Fibroblast of lung (primary cell): ENCODE data around the gene ELFN2. TPM values are rescaled to one million over a fixed set of nuclear protein-coding genes. Genes with fewer than 3 reads are reported as not detected.

Experiments used
- DNase-seq, 2 donors: peaks; one replicate each; pipeline versions ENCODE4 v3.0.0 to v3.0.0-alpha.2; 2010; ENCODE audit warnings: low read depth in 2 of 2
- H2AFZ ChIP-seq: 2 replicates; pipeline ENCODE4 v1.5.1; 2012; ENCODE audit warnings: low read length, control low read depth, inconsistent platforms
- H3K27ac ChIP-seq: 2 replicates; pipeline ENCODE4 v1.5.1; 2011; ENCODE audit warnings: low read length, control low read depth; ENCODE audit not compliant: insufficient read depth
- H3K27me3 ChIP-seq: 2 replicates; pipeline ENCODE4 v1.5.1; 2011; ENCODE audit warnings: mild to moderate bottlenecking, low read length; ENCODE audit not compliant: control insufficient read depth, insufficient read depth
- H3K36me3 ChIP-seq: 2 replicates; pipeline ENCODE4 v1.5.1; 2011; ENCODE audit warnings: low read length; ENCODE audit not compliant: control insufficient read depth, insufficient read depth
- H3K4me1 ChIP-seq: 2 replicates; pipeline ENCODE4 v1.5.1; 2011; ENCODE audit warnings: low read length; ENCODE audit not compliant: control insufficient read depth, insufficient read depth; ENCODE audit errors: extremely low read depth
- H3K4me2 ChIP-seq: 2 replicates; pipeline ENCODE4 v1.5.1; 2011; ENCODE audit warnings: low read length, control low read depth; ENCODE audit not compliant: insufficient read depth; ENCODE audit errors: extremely low read depth
- H3K4me3 ChIP-seq, 4 experiments: fragments of 200-600 bp in 1 of 4; sonication (generic) in 1 of 4; replicated peaks in 1 of 4; 2 replicates each; pipeline ENCODE4 v1.5.1; 2011 to 2016; ENCODE audit warnings: low read length in 4 of 4, low read depth in 3 of 4, mild to moderate bottlenecking in 3 of 4, control low read depth in 2 of 4, inconsistent platforms in 1 of 4, mixed read lengths in 1 of 4; ENCODE audit not compliant: insufficient read depth in 1 of 4; ENCODE audit errors: control extremely low read depth in 1 of 4
- H3K79me2 ChIP-seq: 2 replicates; pipeline ENCODE4 v1.5.1; 2012; ENCODE audit warnings: mild to moderate bottlenecking, low read length, inconsistent platforms; ENCODE audit not compliant: control insufficient read depth, insufficient read depth
- H3K9ac ChIP-seq: 2 replicates; pipeline ENCODE4 v1.5.1; 2011; ENCODE audit warnings: mild to moderate bottlenecking, low read length, control low read depth; ENCODE audit not compliant: insufficient read depth
- H3K9me3 ChIP-seq: 2 replicates; pipeline ENCODE4 v1.5.1; 2012; ENCODE audit warnings: low read depth, low read length; ENCODE audit not compliant: control insufficient read depth, insufficient read depth
- H4K20me1 ChIP-seq: 2 replicates; pipeline ENCODE4 v1.5.1; 2011; ENCODE audit warnings: low read length; ENCODE audit not compliant: control insufficient read depth, insufficient read depth; ENCODE audit errors: extremely low read depth
- CTCF ChIP-seq, 2 donors: IDR thresholded peaks in 1 of 2; conservative IDR thresholded peaks in 1 of 2; 1 replicate in 1 of 2; 2 replicates in 1 of 2; pipeline ENCODE4 v1.5.1; 2011 to 2012; ENCODE audit warnings: low read length in 2 of 2, control low read depth in 1 of 2, inconsistent platforms in 1 of 2, low read depth in 1 of 2, mild to moderate bottlenecking in 1 of 2
- EZH2 ChIP-seq: IDR thresholded peaks from 2 replicates; pipeline ENCODE4 v1.5.1; 2012; ENCODE audit warnings: low read length, control low read depth, mild to moderate bottlenecking; ENCODE audit errors: missing control alignments
- polyA plus RNA-seq, 2 donors: library from polyadenylated mRNA; depleted of rRNA in 1 of 2; stranded (reverse) in 1 of 2; unstranded in 1 of 2; fragments of >200 nt; gene quantifications; 2 replicates each; pipeline ENCODE4 v1.2.1, GENCODE V29; 2011 to 2012; ENCODE audit warnings: missing spikeins in 1 of 2
- total RNA-seq: library from RNA; depleted of rRNA; stranded (reverse); fragments of >200 nt; gene quantifications from 2 replicates; pipeline ENCODE4 v1.2.1, GENCODE V29; 2014

Gene ELFN2
- total and polyA plus RNA-seq, 2 donors (not counting 1 experiment from before 2014, with no cell fraction given), result under 0.01 to 0.02 TPM

DNA sequence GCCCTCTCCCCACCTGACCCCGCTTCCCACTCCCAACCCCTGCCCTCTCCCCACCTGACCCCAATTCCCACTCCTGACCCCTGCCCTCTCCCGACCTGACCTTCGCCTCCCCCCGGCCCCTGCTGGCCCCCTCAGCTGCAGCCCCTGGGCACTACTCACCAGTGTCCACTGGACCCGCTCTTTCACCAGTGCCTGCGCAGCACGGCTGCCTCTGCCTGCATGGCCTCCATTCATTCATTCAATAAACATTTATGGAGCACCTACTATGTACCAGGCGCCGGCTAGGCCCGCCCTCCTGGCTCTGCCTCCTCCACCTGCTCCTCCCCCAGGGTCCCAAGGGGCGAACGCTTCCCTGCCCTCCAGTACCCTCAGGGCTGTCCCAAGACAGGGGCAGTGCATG lies 42.6 kb downstream of the ELFN2 start:
- H3K9me3 ChIP-seq, result no peaks in the 10 kb centered on the region
- H3K27me3 ChIP-seq, result peaks cover 14% of the 10 kb centered on the region
- no peaks in the 10 kb centered on the region for H4K20me1 ChIP-seq
- no peak overlapping the region for H3K9ac ChIP-seq
- H3K79me2 ChIP-seq, result no peaks in the 10 kb centered on the region
- H3K27ac ChIP-seq, result no peak overlapping the region
- no peak overlapping the region for H2AFZ ChIP-seq
- no peak overlapping the region for H3K4me2 ChIP-seq
- no peaks in the 10 kb centered on the region for H3K36me3 ChIP-seq
- no peak overlapping the region for H3K4me3 ChIP-seq
- H3K4me1 ChIP-seq, result peaks cover 5% of the 10 kb centered on the region
- no peak for DNase-seq
- TF ChIP-seq CTCF (conservative IDR thresholded peaks at IDR 0.05 in 1 of 2, IDR thresholded peaks at IDR 0.05 in 1 of 2; ENCODE audit: low read depth in 1 of 2, low read length in 2 of 2) (no peak), EZH2 (no peak)

- Histone ChIP-seq H3K9me3 (no peaks in the 10 kb centered on the region), H2AFZ (no peak overlapping the region), H3K27ac (no peak overlapping the region), H3K4me2 (no peak overlapping the region), H3K9ac (no peak overlapping the region), H3K4me3 (no peak overlapping the region), H4K20me1 (no peaks in the 10 kb centered on the region), H3K4me1 (peaks cover 5% of the 10 kb centered on the region), H3K79me2 (no peaks in the 10 kb centered on the region), H3K27me3 (peaks cover 19% of the 10 kb centered on the region), H3K36me3 (no peaks in the 10 kb centered on the region)
- TF ChIP-seq CTCF (conservative IDR thresholded peaks at IDR 0.05 in 1 of 2, IDR thresholded peaks at IDR 0.05 in 1 of 2; ENCODE audit: low read depth in 1 of 2, low read length in 2 of 2) (no peak), EZH2 (no peak)
- no peak for DNase-seq
These were observed 43.9 kb downstream of the ELFN2 start for GRCh38 chr22:37383341-37383740.

DNA sequence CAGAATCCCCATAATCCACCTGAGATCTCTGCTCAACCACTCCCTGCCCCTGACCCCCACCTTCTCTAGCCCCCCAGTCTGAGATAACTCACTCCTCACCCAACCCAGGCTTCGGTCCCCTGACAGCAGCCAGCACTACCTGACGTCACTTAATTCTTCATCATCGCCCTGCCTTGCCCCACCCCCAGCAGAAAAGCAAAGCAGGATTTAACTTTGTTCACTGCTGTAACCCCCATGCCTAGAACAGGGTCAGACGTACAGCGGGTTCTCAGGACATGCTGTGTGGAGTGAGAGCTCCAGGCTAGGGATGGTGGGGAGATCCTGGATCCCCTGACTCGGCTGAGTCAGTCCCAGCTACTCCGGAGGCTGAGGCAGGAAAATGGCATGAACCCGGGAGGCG lies 45.8 kb downstream of the ELFN2 start:
- Histone ChIP-seq H3K9ac (no peak overlapping the region), H3K27ac (no peak overlapping the region), H3K27me3 (peaks cover 35% of the 10 kb centered on the region), H2AFZ (no peak overlapping the region), H3K79me2 (no peaks in the 10 kb centered on the region), H3K4me3 (no peak overlapping the region), H3K4me1 (peaks cover 5% of the 10 kb centered on the region), H3K9me3 (no peaks in the 10 kb centered on the region), H3K4me2 (peak overlapping the region; percentile 48), H4K20me1 (no peaks in the 10 kb centered on the region), H3K36me3 (no peaks in the 10 kb centered on the region)
- TF ChIP-seq CTCF (conservative IDR thresholded peaks at IDR 0.05 in 1 of 2, IDR thresholded peaks at IDR 0.05 in 1 of 2; ENCODE audit: low read depth in 1 of 2, low read length in 2 of 2) (no peak), EZH2 (no peak)
- DNase-seq, result peak; percentile 8 to 25
